Gastroesophageal sphincter (tissue), 4 donors: ENCODE results near the gene AK6. TPM values are rescaled to one million over a fixed set of nuclear protein-coding genes. Genes with fewer than 3 reads are reported as not detected.
A peak's percentile ranks its signal among the peaks of the same experiment; 100 is the strongest.

Source experiments
- ATAC-seq: fragments of 150-250 bp; one replicate; pipeline ENCODE4 v1.9.1; 2016; ENCODE audit warnings: mild to moderate bottlenecking, moderate library complexity
- H3K27ac ChIP-seq, 4 donors: fragments of 200-600 bp; sonication (generic) in 3 of 4; 1 replicate in 3 of 4; 2 replicates in 1 of 4; pipeline ENCODE4 v1.5.1; 2016 to 2019
- H3K27me3 ChIP-seq: fragments of 200-600 bp; sonication (generic); one replicate; pipeline ENCODE4 v1.5.1; 2019
- H3K36me3 ChIP-seq, 2 donors: fragments of 200-600 bp; sonication (generic); one replicate each; pipeline ENCODE4 v1.5.1; 2019; ENCODE audit warnings: control low read depth in 1 of 2
- H3K4me1 ChIP-seq, 3 donors: fragments of 200-600 bp; sonication (generic); 1 replicate in 2 of 3; 2 replicates in 1 of 3; pipeline ENCODE4 v1.5.1; 2016 to 2019; ENCODE audit warnings: control low read depth in 2 of 3
- H3K4me3 ChIP-seq, 2 donors: fragments of 200-600 bp; sonication (generic); one replicate each; pipeline ENCODE4 v1.5.1; 2019; ENCODE audit warnings: mild to moderate bottlenecking in 1 of 2, moderate library complexity in 1 of 2
- H3K9me3 ChIP-seq, 3 donors: fragments of 200-600 bp; sonication (generic); one replicate each; pipeline ENCODE4 v1.5.1; 2017 to 2019; ENCODE audit warnings: control low read depth in 2 of 3
- CTCF ChIP-seq, 4 experiments: fragments of 200-600 bp in 2 of 4; fragments of 450-650 bp in 2 of 4; sonication (generic) in 1 of 4; IDR thresholded peaks; one replicate each; pipeline ENCODE4 v1.5.1; 2017 to 2019; ENCODE audit warnings: antibody characterized with exemption in 4 of 4, mild to moderate bottlenecking in 2 of 4, moderate library complexity in 2 of 4
- EP300 ChIP-seq: sonication (generic); formaldehyde crosslinking; IDR thresholded peaks from one replicate; pipeline ENCODE4 v1.6.1; 2017; ENCODE audit warnings: antibody characterized with exemption, mild to moderate bottlenecking
- POLR2A ChIP-seq, 2 donors: fragments of 450-650 bp; IDR thresholded peaks; one replicate each; pipeline ENCODE4 v1.6.1; 2017; ENCODE audit warnings: antibody characterized with exemption in 2 of 2, mild to moderate bottlenecking in 2 of 2, moderate library complexity in 1 of 2
- POLR2AphosphoS5 ChIP-seq: sonication (generic); formaldehyde crosslinking; IDR thresholded peaks from one replicate; pipeline ENCODE4 v1.6.1; 2017; ENCODE audit warnings: antibody characterized with exemption
- WGBS, 2 donors: methylation state at CpG; one replicate each; pipeline ENCODE4 v1.1.5; 2018; ENCODE audit warnings: low coverage in 1 of 2; 5-methylcytosine and 5-hydroxymethylcytosine counted together
- total RNA-seq, 4 donors: library from RNA; depleted of rRNA; stranded (reverse); fragments of >200 nt; gene quantifications; one replicate each; pipeline ENCODE4 v1.1.0, GENCODE V29; 2016

The AK6 gene
- total RNA-seq, 4 donors from 2014 or later: 12.9 to 32.6 (median 28.4) TPM

- WGBS, 2 donors: 41 to 52% methylated on average over 9 to 11 of the region's 11 CpGs
- TF ChIP-seq CTCF (IDR thresholded peaks at IDR 0.05): no peak
- ATAC-seq: no peak
- H3K27me3 ChIP-seq: no peaks in the 10 kb centered on the region
- H3K36me3 ChIP-seq: no peaks in the 10 kb centered on the region
- H3K27ac ChIP-seq: peak overlapping the region; percentile 18 to 82 (median 62)
- H3K4me3 ChIP-seq: peak overlapping the region; percentile 67 to 73
- no peaks in the 10 kb centered on the region for H3K9me3 ChIP-seq
- H3K4me1 ChIP-seq: peaks cover 0 to 33% (median 0%) of the 10 kb centered on the region in 3 donors
Observed at GRCh38 chr5:69331528-69332445, 37.5 kb downstream of the AK6 start.

DNA sequence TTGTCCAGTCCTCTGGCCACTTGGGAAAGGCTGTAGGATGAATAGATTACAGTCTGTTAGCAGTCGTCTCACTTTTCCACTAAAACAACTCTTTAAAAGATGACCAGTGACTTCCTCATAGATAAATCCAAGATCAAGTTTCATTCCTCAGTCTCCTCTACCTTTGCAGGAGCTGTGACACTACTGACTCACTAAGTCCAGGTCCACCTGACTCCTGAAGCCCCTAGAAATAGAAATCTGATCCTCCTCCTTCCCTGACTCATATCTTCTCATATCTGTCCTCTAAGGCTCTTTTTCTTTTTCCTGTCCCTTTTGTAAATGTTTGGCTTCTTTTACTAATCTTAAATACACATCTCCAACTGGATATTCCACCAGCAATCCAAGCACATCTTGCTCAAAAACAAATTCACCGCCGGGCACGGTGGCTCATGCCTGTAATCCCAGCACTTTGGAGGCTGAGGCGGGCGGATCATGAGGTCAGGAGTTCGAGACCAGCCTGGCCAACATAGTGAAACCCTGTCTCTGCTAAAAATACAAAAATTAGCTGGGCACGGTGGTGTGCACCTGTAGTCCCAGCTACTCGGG, 39.3 kb downstream of the AK6 start:
- peaks cover 0 to 31% (median 0%) of the 10 kb centered on the region in 3 donors for H3K4me1 ChIP-seq
- no peak overlapping the region for H3K27ac ChIP-seq
- no peak for ATAC-seq
- no peak overlapping the region for H3K4me3 ChIP-seq
- no peaks in the 10 kb centered on the region for H3K9me3 ChIP-seq
- H3K36me3 ChIP-seq: no peaks in the 10 kb centered on the region
- WGBS, 2 donors: 67 to 85% methylated on average over 1 to 3 of the region's 9 CpGs
- no peaks in the 10 kb centered on the region for H3K27me3 ChIP-seq
- TF ChIP-seq POLR2AphosphoS5 (no peak), EP300 (no peak), POLR2A (IDR thresholded peaks at IDR 0.05) (no peak), CTCF (IDR thresholded peaks at IDR 0.05) (no peak)

GRCh38 chr5:69326365-69326764, 43.0 kb downstream of the AK6 start:
- WGBS, 2 donors: 100% methylated on average over 1 of the region's 1 CpG
- Histone ChIP-seq H3K9me3 (no peaks in the 10 kb centered on the region), H3K36me3 (no peaks in the 10 kb centered on the region), H3K4me3 (no peak overlapping the region), H3K27me3 (no peaks in the 10 kb centered on the region), H3K4me1 (no peaks in the 10 kb centered on the region), H3K27ac (no peak overlapping the region)
- TF ChIP-seq CTCF (IDR thresholded peaks at IDR 0.05): no peak
- no peak for TF ChIP-seq EP300
- no peak for TF ChIP-seq POLR2AphosphoS5
- TF ChIP-seq POLR2A (IDR thresholded peaks at IDR 0.05): no peak
- ATAC-seq: no peak

DNA sequence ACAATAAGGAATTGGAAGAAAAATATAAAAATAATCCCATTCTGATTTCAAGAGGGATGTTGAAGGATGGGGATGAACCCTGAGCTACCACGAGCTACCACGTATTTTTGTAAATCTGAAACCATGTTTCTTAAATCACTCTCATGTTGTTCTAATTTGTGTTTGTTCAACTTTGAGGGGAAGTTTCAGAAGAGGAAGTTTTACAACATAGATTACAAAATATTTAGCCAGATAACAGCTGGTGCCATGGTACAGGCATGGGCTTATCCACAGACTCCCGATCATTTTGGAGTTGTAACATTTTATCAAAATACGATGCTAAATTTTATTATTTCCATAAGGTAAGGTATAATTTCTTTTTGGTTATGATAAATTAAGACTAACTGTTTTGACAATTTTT, 51.9 kb downstream of the AK6 start:
- H3K36me3 ChIP-seq: peaks cover 0 to 38% of the 10 kb centered on the region in 2 donors
- H3K4me3 ChIP-seq: no peak overlapping the region
- no peak for TF ChIP-seq EP300
- no peak for TF ChIP-seq POLR2AphosphoS5
- no peak for TF ChIP-seq CTCF (IDR thresholded peaks at IDR 0.05)
- TF ChIP-seq POLR2A (IDR thresholded peaks at IDR 0.05): no peak
- ATAC-seq: no peak
- no peak overlapping the region for H3K27ac ChIP-seq
- H3K9me3 ChIP-seq: no peaks in the 10 kb centered on the region
- whole genome bisulfite sequencing, 2 donors: 72 to 87% methylated on average over 4 of the region's 4 CpGs
- H3K27me3 ChIP-seq: no peaks in the 10 kb centered on the region
- H3K4me1 ChIP-seq: no peaks in the 10 kb centered on the region

- no peak overlapping the region for H3K27ac ChIP-seq
- H3K9me3 ChIP-seq: no peaks in the 10 kb centered on the region
- no peak overlapping the region for H3K4me3 ChIP-seq
- H3K4me1 ChIP-seq: no peaks in the 10 kb centered on the region
- no peaks in the 10 kb centered on the region for H3K27me3 ChIP-seq
- WGBS, 2 donors: 100% methylated on average over 1 of the region's 1 CpG; no CpG with 5 or more reads in 1 of the 2 donors
- peaks cover 0 to 46% of the 10 kb centered on the region in 2 donors for H3K36me3 ChIP-seq
- ATAC-seq: no peak
- no peak for TF ChIP-seq POLR2A (IDR thresholded peaks at IDR 0.05)
- no peak for TF ChIP-seq EP300
- TF ChIP-seq CTCF (IDR thresholded peaks at IDR 0.05): no peak
Observed at GRCh38 chr5:69315972-69316371, 53.3 kb downstream of the AK6 start.
